Heart right ventricle (tissue), 16 donors: ENCODE data around the gene SAPCD1. TPM values are rescaled to one million over a fixed set of nuclear protein-coding genes. Genes with fewer than 3 reads are reported as not detected.

ENCODE experiments used
- ATAC-seq, 8 donors: fragments of 200-7000 bp; cut with Tn5 transposase; one replicate each; pipeline ENCODE4 v1.9.1; 2020; ENCODE audit warnings: mild to moderate bottlenecking in 8 of 8, moderate library complexity in 8 of 8, moderate number of reproducible peaks in 1 of 8
- DNase-seq, 2 donors: peaks; one replicate each; pipeline ENCODE4 v3.0.0-alpha.2; 2020
- H3K27ac ChIP-seq, 10 donors: fragments of 200-600 bp; sonication (generic) in 2 of 10; one replicate each; pipeline versions ENCODE4 v1.5.0 to v1.8.0; 2020 to 2022; ENCODE audit warnings: mild to moderate bottlenecking in 3 of 10
- H3K27me3 ChIP-seq, 7 donors: fragments of 200-600 bp; one replicate each; pipeline ENCODE4 v1.8.0; 2021 to 2022; ENCODE audit warnings: mild to moderate bottlenecking in 2 of 7
- H3K36me3 ChIP-seq, 9 donors: fragments of 200-600 bp; sonication (generic) in 1 of 9; one replicate each; pipeline versions ENCODE4 v1.5.0 to v1.8.0; 2020 to 2022; ENCODE audit warnings: mild to moderate bottlenecking in 2 of 9
- H3K4me1 ChIP-seq, 9 donors: fragments of 200-600 bp; sonication (generic) in 1 of 9; one replicate each; pipeline versions ENCODE4 v1.5.0 to v1.8.0; 2020 to 2022; ENCODE audit warnings: mild to moderate bottlenecking in 4 of 9
- H3K4me3 ChIP-seq, 10 donors: fragments of 200-600 bp; sonication (generic) in 2 of 10; one replicate each; pipeline versions ENCODE4 v1.5.0 to v1.8.0; 2020 to 2022; ENCODE audit warnings: mild to moderate bottlenecking in 7 of 10, moderate library complexity in 2 of 10
- H3K9me3 ChIP-seq, 11 donors: fragments of 200-600 bp in 10 of 11; sonication (generic) in 2 of 11; one replicate each; pipeline versions ENCODE4 v1.5.0 to v1.8.0; 2013 to 2022; ENCODE audit warnings: mild to moderate bottlenecking in 2 of 11, control low read depth in 1 of 11, moderate library complexity in 1 of 11
- WGBS, 2 donors: extraction: QIAGEN DNeasy Blood & Tissue Kit; methylation state at CpG; one replicate each; pipeline ENCODE4 v1.1.7; 2013; ENCODE audit warnings: inconsistent platforms in 1 of 2; 5-methylcytosine and 5-hydroxymethylcytosine counted together
- intact Hi-C, 10 donors: fragments of 100-400 bp; cut with DNase I; formaldehyde crosslinking; loops; one replicate each; pipeline versions ENCODE4 v1.11.1 to v1.14.2; 2022
- polyA plus RNA-seq, 2 donors: library from polyadenylated mRNA; stranded (reverse); fragments of 200-250 nt; gene quantifications; one replicate each; pipeline ENCODE4 v1.2.3, GENCODE V29; 2013
- total RNA-seq, 10 donors: library from RNA; stranded (reverse); fragmentation: NEBNext Ultra II Directional in 3 of 10; extraction: Animal tissue kit (Norgen Biotek cat#: 25700) in 3 of 10; gene quantifications; one replicate each; pipeline versions ENCODE4 v1.2.1 to v1.2.4, GENCODE V29; 2021 to 2023
- TF ChIP-seq, protein P1 (sequence below), 9 donors: fragments of 200-600 bp; sonication (generic) in 2 of 9; IDR thresholded peaks; one replicate each; pipeline versions ENCODE4 v1.5.0 to v1.8.0; 2021 to 2022; ENCODE audit warnings: antibody characterized with exemption in 9 of 9, mild to moderate bottlenecking in 5 of 9, moderate library complexity in 1 of 9
- donor health status: Arrhythmogenic right ventricular cardiomyopathy.
- donor health status: ischemic (EF 13 %, LVEDD 7.1; RV severe dilation, severe dysfunction).
- donor health status: healthy with polysubstance abuse.
- donor health status: DM: no; HTN: yes; CAD: no.
- donor health status: DM: no; HTN: no; CAD: no.
- donor health status: ischemic (EF 25% LVEDD 6.9; RV normal size, moderate dysfunction).
- donor health status: ischemic (EF 25% LVEDD 5.7; RV mildly dilated, moderate dysfunction).
- donor health status: healthy.
- donor health status: DM: yes; HTN: yes; CAD: no.
- donor health status: Ischemic cardiomyopathy.
- donor health status: ischemic (EF 35%, LVEDD 5.7; RV mildly dilated, moderate dysfunction).
- donor health status: nonischemic (EF 11% LVEDD 7.7; RV severe dilation, severe dysfunction).
- donor health status: DM: yes; HTN: yes; CAD: no.
- donor health status: PGD.
- donor health status: ischemic (EF 29% LVEDD 5.4; RV normal size, mild dysfunction).
- donor health status: nonischemic (EF 23%, LVEDD 6.1; RV moderate dilation, normal function).

Gene SAPCD1
- total and polyA plus RNA-seq, 12 donors, result 0.36 to 1.9 (median 0.72) TPM; not detected in 3

DNA sequence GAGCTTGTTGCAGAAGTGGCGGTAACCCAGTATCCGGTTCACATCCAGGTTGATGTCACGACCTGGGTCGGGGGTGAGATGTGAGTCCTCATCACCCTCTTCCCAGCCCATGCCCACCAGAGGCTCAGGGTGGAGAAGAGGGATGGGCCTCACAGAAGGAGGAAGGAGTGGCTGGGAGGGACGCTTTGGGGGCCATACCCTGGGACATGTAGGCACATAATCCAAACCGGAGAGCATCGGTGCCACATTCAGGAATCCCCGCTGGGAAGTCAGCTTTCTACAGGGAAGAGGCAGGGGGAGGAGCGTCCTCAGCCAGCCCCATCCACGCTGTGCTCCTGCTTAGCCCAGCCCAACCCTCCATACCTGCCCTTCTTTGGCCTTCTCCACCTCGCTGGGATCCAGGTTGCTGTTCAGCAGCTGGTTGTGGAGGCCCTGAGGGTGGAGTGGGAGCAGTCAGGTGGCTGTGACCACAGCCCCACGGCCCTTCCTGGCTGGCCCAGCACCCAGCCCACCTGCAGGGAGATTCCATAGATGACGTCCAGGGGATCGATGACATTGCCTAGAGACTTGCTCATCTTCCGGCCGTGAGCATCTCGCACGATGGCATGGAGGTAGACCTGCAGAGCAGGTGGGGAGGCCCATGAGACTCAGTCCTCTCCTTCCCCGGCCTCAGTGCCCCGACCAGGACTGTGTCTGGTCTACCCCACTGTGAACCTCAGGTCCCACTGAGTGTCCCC lies 18.2 kb downstream of the SAPCD1 start:
- H3K27ac ChIP-seq, result no peak overlapping the region
- WGBS, 2 donors, result 90 to 94% methylated on average over 20 of the region's 20 CpGs
- peaks cover 7 to 20% (median 13%) of the 10 kb centered on the region in 9 donors for H3K4me1 ChIP-seq
- no peak for ATAC-seq
- no peaks in the 10 kb centered on the region for H3K9me3 ChIP-seq
- intact Hi-C loops, result loop anchor here in 1 of 10 donors (5.0 kb wide), 1 partner anchor 38 kb away; the partner anchor contains the start of gene MSH5
- H3K27me3 ChIP-seq, result no peaks in the 10 kb centered on the region
- TF ChIP-seq, protein P1, sequence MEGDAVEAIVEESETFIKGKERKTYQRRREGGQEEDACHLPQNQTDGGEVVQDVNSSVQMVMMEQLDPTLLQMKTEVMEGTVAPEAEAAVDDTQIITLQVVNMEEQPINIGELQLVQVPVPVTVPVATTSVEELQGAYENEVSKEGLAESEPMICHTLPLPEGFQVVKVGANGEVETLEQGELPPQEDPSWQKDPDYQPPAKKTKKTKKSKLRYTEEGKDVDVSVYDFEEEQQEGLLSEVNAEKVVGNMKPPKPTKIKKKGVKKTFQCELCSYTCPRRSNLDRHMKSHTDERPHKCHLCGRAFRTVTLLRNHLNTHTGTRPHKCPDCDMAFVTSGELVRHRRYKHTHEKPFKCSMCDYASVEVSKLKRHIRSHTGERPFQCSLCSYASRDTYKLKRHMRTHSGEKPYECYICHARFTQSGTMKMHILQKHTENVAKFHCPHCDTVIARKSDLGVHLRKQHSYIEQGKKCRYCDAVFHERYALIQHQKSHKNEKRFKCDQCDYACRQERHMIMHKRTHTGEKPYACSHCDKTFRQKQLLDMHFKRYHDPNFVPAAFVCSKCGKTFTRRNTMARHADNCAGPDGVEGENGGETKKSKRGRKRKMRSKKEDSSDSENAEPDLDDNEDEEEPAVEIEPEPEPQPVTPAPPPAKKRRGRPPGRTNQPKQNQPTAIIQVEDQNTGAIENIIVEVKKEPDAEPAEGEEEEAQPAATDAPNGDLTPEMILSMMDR (IDR thresholded peaks at IDR 0.05), result no peak
- H3K36me3 ChIP-seq, result peaks cover 0 to 80% (median 49%) of the 10 kb centered on the region in 9 donors
- no peak overlapping the region for H3K4me3 ChIP-seq
- no peak for DNase-seq

DNA sequence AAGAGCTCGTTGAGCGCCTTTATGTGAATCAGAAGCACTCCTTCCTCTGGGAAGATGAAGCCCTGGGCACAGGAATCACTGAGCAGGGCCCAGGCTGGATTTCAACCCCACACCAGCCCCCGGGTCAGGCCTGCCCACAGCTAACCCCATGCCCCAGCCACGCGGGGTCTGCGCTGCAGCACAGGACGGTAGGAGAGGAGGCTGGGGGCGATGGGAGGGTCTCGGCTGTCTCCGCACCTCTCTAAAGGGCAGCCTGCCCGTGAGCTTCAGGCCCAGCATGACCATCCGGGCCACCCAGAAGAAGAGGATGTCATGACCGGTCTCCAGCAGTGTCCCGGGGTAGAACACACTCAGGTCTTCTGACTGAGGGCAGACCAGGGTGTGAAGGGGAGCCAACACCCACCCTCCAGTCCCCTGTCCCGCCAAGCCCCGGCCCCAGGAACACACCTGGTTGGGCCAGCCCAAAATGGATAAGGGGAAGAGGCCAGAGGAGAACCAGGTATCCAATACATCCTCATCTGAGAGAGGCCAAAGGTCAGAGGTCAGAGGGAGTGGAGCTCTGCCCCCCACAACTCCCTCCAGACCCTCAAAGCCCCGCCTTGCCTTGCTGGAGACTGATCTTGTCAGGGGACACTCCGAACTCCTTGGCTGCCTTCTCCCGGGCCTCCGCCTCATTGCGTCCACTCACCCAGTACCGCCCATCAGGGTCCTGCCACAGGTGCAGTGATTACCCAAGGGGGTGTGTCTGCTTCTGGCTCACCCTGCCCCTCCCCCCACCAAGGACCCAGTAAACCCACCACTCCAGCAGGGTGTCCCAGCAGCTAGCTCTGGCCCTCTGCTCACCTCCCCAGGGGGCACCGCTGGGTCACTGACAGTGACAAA lies 19.0 kb downstream of the SAPCD1 start:
- intact Hi-C loops, result loop anchor here in 1 of 10 donors (5.0 kb wide), 1 partner anchor 39 kb away; the partner anchor contains the start of gene MSH5
- Histone ChIP-seq H3K27me3 (no peaks in the 10 kb centered on the region), H3K36me3 (peaks cover 0 to 88% (median 49%) of the 10 kb centered on the region in 9 donors), H3K9me3 (no peaks in the 10 kb centered on the region), H3K4me3 (no peak overlapping the region), H3K4me1 (peaks cover 7 to 15% (median 12%) of the 10 kb centered on the region in 9 donors), H3K27ac (no peak overlapping the region)
- no peak for ATAC-seq
- TF ChIP-seq, protein P1 (IDR thresholded peaks at IDR 0.05), result no peak
- WGBS, 2 donors, result 95% methylated on average over 23 of the region's 23 CpGs
- DNase-seq, result no peak

DNA sequence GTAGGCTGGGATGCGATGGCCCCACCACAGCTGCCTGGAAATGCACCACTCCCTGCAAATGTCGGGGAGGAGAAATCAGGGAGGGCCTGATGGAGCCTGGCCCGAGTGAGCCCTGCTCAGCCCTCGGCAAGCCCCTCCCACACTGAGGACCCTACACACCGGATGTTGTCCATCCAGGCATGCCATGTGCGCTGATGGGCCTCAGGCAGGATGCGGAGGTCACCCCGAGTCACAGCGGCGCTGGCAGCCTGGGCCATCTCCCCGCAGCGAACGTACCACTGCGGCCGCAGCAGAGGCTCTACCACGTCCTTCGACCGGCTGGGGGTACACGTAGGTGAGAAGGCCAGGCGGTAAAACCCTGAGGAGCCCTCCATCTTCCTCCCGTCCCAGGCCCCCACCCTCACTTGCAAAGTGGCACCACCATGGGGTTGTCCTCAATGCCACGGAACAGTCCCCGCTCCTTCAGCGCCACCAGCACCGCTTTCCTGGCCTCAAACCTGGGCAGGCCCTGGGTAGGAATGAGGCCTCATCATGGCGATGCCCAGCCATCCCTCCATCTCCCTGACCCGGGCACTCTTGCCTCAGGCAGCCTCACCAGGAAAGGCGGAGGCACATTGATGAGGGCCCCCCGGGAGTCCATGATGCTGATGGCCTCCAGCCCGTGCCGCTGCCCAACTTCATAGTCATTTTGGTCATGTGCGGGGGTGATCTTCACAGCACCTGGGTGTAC lies 19.8 kb downstream of the SAPCD1 start:
- intact Hi-C loops, result loop anchor here in 1 of 10 donors (5.0 kb wide), 1 partner anchor 40 kb away; the partner anchor contains the start of gene MSH5
- H3K36me3 ChIP-seq, result peaks cover 0 to 96% (median 56%) of the 10 kb centered on the region in 9 donors
- H3K9me3 ChIP-seq, result no peaks in the 10 kb centered on the region
- peaks cover 0 to 7% (median 4%) of the 10 kb centered on the region in 9 donors for H3K4me1 ChIP-seq
- DNase-seq (no peak), ATAC-seq (no peak)
- 93 to 94% methylated on average over 32 of the region's 32 CpGs for WGBS, 2 donors
- no peak overlapping the region for H3K27ac ChIP-seq
- TF ChIP-seq, protein P1 (IDR thresholded peaks at IDR 0.05), result no peak
- H3K27me3 ChIP-seq, result no peaks in the 10 kb centered on the region
- no peak overlapping the region for H3K4me3 ChIP-seq
